Fibroblast of lung (primary cell): Measurements from ENCODE around the gene RSPH10B. TPM values are rescaled to one million over a fixed set of nuclear protein-coding genes. Genes with fewer than 3 reads are reported as not detected.
"Not testable (repeated sequence)": the region's sequence is repeated elsewhere in the genome, so short reads cannot be mapped to it uniquely, and the experiment has no call there.

Experiments
- DNase-seq, 2 donors: peaks; one replicate each; pipeline versions ENCODE4 v3.0.0 to v3.0.0-alpha.2; 2010; ENCODE audit warnings: low read depth in 2 of 2
- H2AFZ ChIP-seq: 2 replicates; pipeline ENCODE4 v1.5.1; 2012; ENCODE audit warnings: low read length, control low read depth, inconsistent platforms
- H3K27ac ChIP-seq: 2 replicates; pipeline ENCODE4 v1.5.1; 2011; ENCODE audit warnings: low read length, control low read depth; ENCODE audit not compliant: insufficient read depth
- H3K27me3 ChIP-seq: 2 replicates; pipeline ENCODE4 v1.5.1; 2011; ENCODE audit warnings: mild to moderate bottlenecking, low read length; ENCODE audit not compliant: control insufficient read depth, insufficient read depth
- H3K36me3 ChIP-seq: 2 replicates; pipeline ENCODE4 v1.5.1; 2011; ENCODE audit warnings: low read length; ENCODE audit not compliant: control insufficient read depth, insufficient read depth
- H3K4me1 ChIP-seq: 2 replicates; pipeline ENCODE4 v1.5.1; 2011; ENCODE audit warnings: low read length; ENCODE audit not compliant: control insufficient read depth, insufficient read depth; ENCODE audit errors: extremely low read depth
- H3K4me2 ChIP-seq: 2 replicates; pipeline ENCODE4 v1.5.1; 2011; ENCODE audit warnings: low read length, control low read depth; ENCODE audit not compliant: insufficient read depth; ENCODE audit errors: extremely low read depth
- H3K4me3 ChIP-seq, 4 experiments: fragments of 200-600 bp in 1 of 4; sonication (generic) in 1 of 4; replicated peaks in 1 of 4; 2 replicates each; pipeline ENCODE4 v1.5.1; 2011 to 2016; ENCODE audit warnings: low read length in 4 of 4, low read depth in 3 of 4, mild to moderate bottlenecking in 3 of 4, control low read depth in 2 of 4, inconsistent platforms in 1 of 4, mixed read lengths in 1 of 4; ENCODE audit not compliant: insufficient read depth in 1 of 4; ENCODE audit errors: control extremely low read depth in 1 of 4
- H3K79me2 ChIP-seq: 2 replicates; pipeline ENCODE4 v1.5.1; 2012; ENCODE audit warnings: mild to moderate bottlenecking, low read length, inconsistent platforms; ENCODE audit not compliant: control insufficient read depth, insufficient read depth
- H3K9ac ChIP-seq: 2 replicates; pipeline ENCODE4 v1.5.1; 2011; ENCODE audit warnings: mild to moderate bottlenecking, low read length, control low read depth; ENCODE audit not compliant: insufficient read depth
- H3K9me3 ChIP-seq: 2 replicates; pipeline ENCODE4 v1.5.1; 2012; ENCODE audit warnings: low read depth, low read length; ENCODE audit not compliant: control insufficient read depth, insufficient read depth
- H4K20me1 ChIP-seq: 2 replicates; pipeline ENCODE4 v1.5.1; 2011; ENCODE audit warnings: low read length; ENCODE audit not compliant: control insufficient read depth, insufficient read depth; ENCODE audit errors: extremely low read depth
- CTCF ChIP-seq, 2 donors: IDR thresholded peaks in 1 of 2; conservative IDR thresholded peaks in 1 of 2; 1 replicate in 1 of 2; 2 replicates in 1 of 2; pipeline ENCODE4 v1.5.1; 2011 to 2012; ENCODE audit warnings: low read length in 2 of 2, control low read depth in 1 of 2, inconsistent platforms in 1 of 2, low read depth in 1 of 2, mild to moderate bottlenecking in 1 of 2
- EZH2 ChIP-seq: IDR thresholded peaks from 2 replicates; pipeline ENCODE4 v1.5.1; 2012; ENCODE audit warnings: low read length, control low read depth, mild to moderate bottlenecking; ENCODE audit errors: missing control alignments
- polyA minus RNA-seq: library from RNA; depleted of rRNA, polyadenylated mRNA; stranded (reverse); fragments of >200 nt; gene quantifications from 2 replicates; pipeline ENCODE4 v1.2.3, GENCODE V29; 2011; ENCODE audit warnings: low replicate concordance
- polyA plus RNA-seq, 2 donors: library from polyadenylated mRNA; depleted of rRNA in 1 of 2; stranded (reverse) in 1 of 2; unstranded in 1 of 2; fragments of >200 nt; gene quantifications; 2 replicates each; pipeline ENCODE4 v1.2.1, GENCODE V29; 2011 to 2012; ENCODE audit warnings: missing spikeins in 1 of 2
- total RNA-seq: library from RNA; depleted of rRNA; stranded (reverse); fragments of >200 nt; gene quantifications from 2 replicates; pipeline ENCODE4 v1.2.1, GENCODE V29; 2014

RSPH10B gene
- total RNA-seq (under 0.01 and 0.66 TPM in 2 replicates), polyA plus RNA-seq (not detected in 2 replicates), polyA minus RNA-seq (1.8 TPM in 1 of 2 replicates, not detected in the other)
- polyA plus RNA-seq (2012): not detected in 2 replicates

DNA sequence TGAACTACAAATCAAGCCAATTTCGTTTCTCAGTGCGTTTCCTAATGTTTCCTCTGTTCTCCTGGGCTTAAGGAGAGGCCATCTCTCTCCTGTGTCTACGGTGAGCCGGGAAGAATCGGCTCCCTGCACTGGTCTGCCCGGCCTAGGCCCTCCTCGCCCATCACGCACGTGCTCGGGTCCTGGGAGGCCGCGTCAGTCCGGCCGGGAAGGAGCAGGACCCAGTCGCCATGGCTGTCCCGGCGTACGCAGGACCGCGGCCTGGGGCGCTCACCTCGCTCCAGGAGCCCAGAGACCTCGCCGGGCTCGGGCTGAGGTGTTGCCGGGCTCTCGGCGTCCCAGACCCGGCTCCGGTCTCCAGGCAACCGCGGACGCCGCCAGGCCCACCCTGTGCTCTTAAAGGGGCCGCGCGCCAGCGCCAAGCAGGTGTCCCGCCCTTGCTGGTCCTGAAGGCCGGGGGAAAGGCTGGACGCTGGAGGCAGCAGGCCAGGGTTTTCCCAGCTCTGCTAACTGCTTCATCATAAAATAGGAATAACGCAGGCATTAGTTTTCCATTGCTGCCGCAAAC, at the start of gene RSPH10B:
RSPH10B (minus strand) TSS at position 343 of the 565 bp plus-strand sequence. CDS start 3,573 bp downstream, outside the sequence.
- not testable (repeated sequence) for H3K79me2 ChIP-seq, H3K9ac ChIP-seq, H2AFZ ChIP-seq, H4K20me1 ChIP-seq, DNase-seq, H3K4me3 ChIP-seq, H3K4me2 ChIP-seq, H3K27me3 ChIP-seq, H3K9me3 ChIP-seq, H3K4me1 ChIP-seq, H3K36me3 ChIP-seq, H3K27ac ChIP-seq

DNA sequence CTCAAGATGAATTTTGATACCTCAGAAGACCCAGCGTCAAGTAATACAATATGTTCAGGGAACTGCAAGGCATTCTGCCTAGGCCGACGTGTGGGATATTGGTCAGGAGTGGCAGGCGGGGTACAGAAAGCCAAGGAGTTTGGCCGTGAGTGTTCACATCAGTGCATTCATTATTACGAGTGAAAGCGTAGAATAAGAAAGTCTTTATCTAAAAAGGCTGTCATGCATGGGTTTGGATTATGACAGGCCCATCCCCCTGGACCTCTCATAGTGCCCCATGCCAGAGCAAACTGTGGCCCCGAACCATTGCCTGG, 46.1 kb upstream of the RSPH10B start:
- no peaks in the 10 kb centered on the region for H3K27me3 ChIP-seq

GRCh38 chr7:6015917-6016652, 45.6 kb upstream of the RSPH10B start:
- H3K4me1 ChIP-seq: peaks cover 7% of the 10 kb centered on the region
- peaks cover 13% of the 10 kb centered on the region for H3K36me3 ChIP-seq
- H3K79me2 ChIP-seq: peaks cover 18% of the 10 kb centered on the region
- H3K27me3 ChIP-seq: no peaks in the 10 kb centered on the region
- H3K9me3 ChIP-seq: no peaks in the 10 kb centered on the region
- TF ChIP-seq EZH2 (no peak), CTCF (conservative IDR thresholded peaks at IDR 0.05 in 1 of 2, IDR thresholded peaks at IDR 0.05 in 1 of 2; ENCODE audit: low read depth in 1 of 2, low read length in 2 of 2) (no peak)
- H3K27ac ChIP-seq: peak overlapping the region; percentile 75
- H2AFZ ChIP-seq: no peak overlapping the region
- DNase-seq: peak; percentile 76 to 99
- H3K4me3 ChIP-seq: peak overlapping the region in 2 of 4 experiments; percentile 6 to 19
- no peak overlapping the region for H3K9ac ChIP-seq
- H3K4me2 ChIP-seq: peak overlapping the region; percentile 47
- H4K20me1 ChIP-seq: no peaks in the 10 kb centered on the region

More for the DNA sequence above, 46.1 kb upstream of the RSPH10B start:
- DNase-seq: no peak
- H3K4me2 ChIP-seq: no peak overlapping the region
- H4K20me1 ChIP-seq: no peaks in the 10 kb centered on the region
- H2AFZ ChIP-seq: no peak overlapping the region
- peaks cover 13% of the 10 kb centered on the region for H3K79me2 ChIP-seq
- H3K4me1 ChIP-seq: peaks cover 7% of the 10 kb centered on the region
- no peaks in the 10 kb centered on the region for H3K9me3 ChIP-seq
- H3K9ac ChIP-seq: no peak overlapping the region
- peak overlapping the region; percentile 75 for H3K27ac ChIP-seq
- TF ChIP-seq EZH2 (no peak), CTCF (conservative IDR thresholded peaks at IDR 0.05 in 1 of 2, IDR thresholded peaks at IDR 0.05 in 1 of 2; ENCODE audit: low read depth in 1 of 2, low read length in 2 of 2) (no peak)
- peaks cover 13% of the 10 kb centered on the region for H3K36me3 ChIP-seq
- no peak overlapping the region for H3K4me3 ChIP-seq
